ENCODE results near the gene TTLL5.

The TTLL5 gene

GRCh38 chr14:75970989-75971388 is 309.9 kb downstream of the TTLL5 start:
- no peak for ATAC-seq (replicated peaks; ENCODE audit: extremely low read depth, poor library complexity, severe bottlenecking)
- Mint-ChIP-seq H3K27me3 (no peaks in the 10 kb centered on the region), H3K9me3 (no peaks in the 10 kb centered on the region), H3K36me3 (ENCODE audit: insufficient read depth) (no peaks in the 10 kb centered on the region), H3K27ac (ENCODE audit: low read depth) (no peak overlapping the region), H3K4me1 (no peaks in the 10 kb centered on the region), H3K4me3 (no peak overlapping the region)
- no peak for DNase-seq (ENCODE audit: low spot score in 2 of 2)

GRCh38 chr14:75971509-75971908 is 310.5 kb downstream of the TTLL5 start:
- H3K36me3 Mint-ChIP-seq (ENCODE audit: insufficient read depth), result no peaks in the 10 kb centered on the region
- DNase-seq (ENCODE audit: low spot score in 2 of 2), result no peak
- H3K27ac Mint-ChIP-seq (ENCODE audit: low read depth), result no peak overlapping the region
- no peaks in the 10 kb centered on the region for H3K9me3 Mint-ChIP-seq
- no peak for ATAC-seq (replicated peaks; ENCODE audit: extremely low read depth, poor library complexity, severe bottlenecking)
- H3K27me3 Mint-ChIP-seq, result no peaks in the 10 kb centered on the region
- no peaks in the 10 kb centered on the region for H3K4me1 Mint-ChIP-seq
- H3K4me3 Mint-ChIP-seq, result no peak overlapping the region

GRCh38 chr14:75972801-75973421 is 311.9 kb downstream of the TTLL5 start:
- Mint-ChIP-seq H3K9me3 (no peaks in the 10 kb centered on the region), H3K4me1 (no peaks in the 10 kb centered on the region), H3K27me3 (no peaks in the 10 kb centered on the region), H3K36me3 (ENCODE audit: insufficient read depth) (no peaks in the 10 kb centered on the region), H3K27ac (ENCODE audit: low read depth) (no peak overlapping the region), H3K4me3 (no peak overlapping the region)
- no peak for ATAC-seq (replicated peaks; ENCODE audit: extremely low read depth, poor library complexity, severe bottlenecking)
- no peak for DNase-seq (ENCODE audit: low spot score in 2 of 2)

GRCh38 chr14:75976826-75977581 is 316.0 kb downstream of the TTLL5 start:
- H3K27me3 Mint-ChIP-seq, result no peaks in the 10 kb centered on the region
- peaks cover 3% of the 10 kb centered on the region for H3K36me3 Mint-ChIP-seq (ENCODE audit: insufficient read depth)
- H3K4me3 Mint-ChIP-seq, result no peak overlapping the region
- DNase-seq (ENCODE audit: low spot score in 2 of 2), result no peak
- no peak overlapping the region for H3K27ac Mint-ChIP-seq (ENCODE audit: low read depth)
- H3K9me3 Mint-ChIP-seq, result no peaks in the 10 kb centered on the region
- no peak for ATAC-seq (replicated peaks; ENCODE audit: extremely low read depth, poor library complexity, severe bottlenecking)
- H3K4me1 Mint-ChIP-seq, result peaks cover 36% of the 10 kb centered on the region

- Mint-ChIP-seq H3K27me3 (no peaks in the 10 kb centered on the region), H3K36me3 (ENCODE audit: insufficient read depth) (peaks cover 3% of the 10 kb centered on the region), H3K4me3 (no peak overlapping the region), H3K9me3 (no peaks in the 10 kb centered on the region), H3K4me1 (peaks cover 37% of the 10 kb centered on the region), H3K27ac (ENCODE audit: low read depth) (no peak overlapping the region)
- ATAC-seq (replicated peaks; ENCODE audit: extremely low read depth, poor library complexity, severe bottlenecking) (no peak), DNase-seq (ENCODE audit: low spot score in 2 of 2) (no peak)
These were observed 316.5 kb downstream of the TTLL5 start for GRCh38 chr14:75977582-75977943.

GRCh38 chr14:75978249-75978731 is 317.2 kb downstream of the TTLL5 start:
- peaks cover 6% of the 10 kb centered on the region for H3K36me3 Mint-ChIP-seq (ENCODE audit: insufficient read depth)
- H3K27ac Mint-ChIP-seq (ENCODE audit: low read depth), result peak overlapping the region; percentile 23
- no peaks in the 10 kb centered on the region for H3K9me3 Mint-ChIP-seq

GRCh38 chr14:75979071-75979571 is 318.1 kb downstream of the TTLL5 start:
- no peak for DNase-seq (ENCODE audit: low spot score in 2 of 2)
- ATAC-seq (replicated peaks; ENCODE audit: extremely low read depth, poor library complexity, severe bottlenecking), result no peak
- H3K27ac Mint-ChIP-seq (ENCODE audit: low read depth), result no peak overlapping the region
- peak overlapping the region; percentile 25 for H3K4me3 Mint-ChIP-seq
- H3K27me3 Mint-ChIP-seq, result no peaks in the 10 kb centered on the region
- peaks cover 37% of the 10 kb centered on the region for H3K4me1 Mint-ChIP-seq
- peaks cover 6% of the 10 kb centered on the region for H3K36me3 Mint-ChIP-seq (ENCODE audit: insufficient read depth)
- H3K9me3 Mint-ChIP-seq, result no peaks in the 10 kb centered on the region

More at GRCh38 chr14:75978249-75978731, 317.2 kb downstream of the TTLL5 start:
- Mint-ChIP-seq H3K4me3 (no peak overlapping the region), H3K27me3 (no peaks in the 10 kb centered on the region), H3K4me1 (peaks cover 37% of the 10 kb centered on the region)
- no peak for ATAC-seq (replicated peaks; ENCODE audit: extremely low read depth, poor library complexity, severe bottlenecking)
- DNase-seq (ENCODE audit: low spot score in 2 of 2), result no peak

- Mint-ChIP-seq H3K36me3 (ENCODE audit: insufficient read depth) (peaks cover 6% of the 10 kb centered on the region), H3K4me1 (peaks cover 37% of the 10 kb centered on the region), H3K4me3 (peak overlapping the region; percentile 25), H3K27me3 (no peaks in the 10 kb centered on the region), H3K27ac (ENCODE audit: low read depth) (peak overlapping the region; percentile 74), H3K9me3 (no peaks in the 10 kb centered on the region)
- no peak for DNase-seq (ENCODE audit: low spot score in 2 of 2)
- ATAC-seq (replicated peaks; ENCODE audit: extremely low read depth, poor library complexity, severe bottlenecking), result no peak
These were observed 318.9 kb downstream of the TTLL5 start for GRCh38 chr14:75979648-75980565.

- no peaks in the 10 kb centered on the region for H3K9me3 Mint-ChIP-seq
- no peak for DNase-seq (ENCODE audit: low spot score in 2 of 2)
- peaks cover 12% of the 10 kb centered on the region for H3K36me3 Mint-ChIP-seq (ENCODE audit: insufficient read depth)
- no peak for ATAC-seq (replicated peaks; ENCODE audit: extremely low read depth, poor library complexity, severe bottlenecking)
- peak overlapping the region; percentile 73 for H3K4me3 Mint-ChIP-seq
- peaks cover 44% of the 10 kb centered on the region for H3K4me1 Mint-ChIP-seq
- no peaks in the 10 kb centered on the region for H3K27me3 Mint-ChIP-seq
- peak overlapping the region; percentile 74 for H3K27ac Mint-ChIP-seq (ENCODE audit: low read depth)
These were observed 319.8 kb downstream of the TTLL5 start for GRCh38 chr14:75980856-75981255.

GRCh38 chr14:75981426-75982265 is 320.6 kb downstream of the TTLL5 start, which contains the start of gene TGFB3:
Gene TGFB3 (minus strand): TSS chr14:75981995. CDS start chr14:75980893, 1,102 bp downstream.
- peaks cover 52% of the 10 kb centered on the region for H3K4me1 Mint-ChIP-seq
- peak within 1 kb of the TSS; percentile 73 for H3K4me3 Mint-ChIP-seq
- H3K9me3 Mint-ChIP-seq, result no peaks in the 10 kb centered on the region
- DNase-seq (ENCODE audit: low spot score in 2 of 2), result peak in 1 of 2 donors; percentile 46
- no peaks in the 10 kb centered on the region for H3K27me3 Mint-ChIP-seq
- peaks cover 13% of the 10 kb centered on the region for H3K36me3 Mint-ChIP-seq (ENCODE audit: insufficient read depth)
- peak within 1 kb of the TSS; percentile 74 for H3K27ac Mint-ChIP-seq (ENCODE audit: low read depth)
- ATAC-seq (replicated peaks; ENCODE audit: extremely low read depth, poor library complexity, severe bottlenecking), result peak; percentile 58

GRCh38 chr14:75982266-75983018 is 321.4 kb downstream of the TTLL5 start:
- peaks cover 13% of the 10 kb centered on the region for H3K36me3 Mint-ChIP-seq (ENCODE audit: insufficient read depth)
- peak; percentile 61 for ATAC-seq (replicated peaks; ENCODE audit: extremely low read depth, poor library complexity, severe bottlenecking)
- H3K27me3 Mint-ChIP-seq, result no peaks in the 10 kb centered on the region
- peak overlapping the region; percentile 73 for H3K4me3 Mint-ChIP-seq
- peak; percentile 71 to 75 for DNase-seq (ENCODE audit: low spot score in 2 of 2)
- peak overlapping the region; percentile 74 for H3K27ac Mint-ChIP-seq (ENCODE audit: low read depth)
- no peaks in the 10 kb centered on the region for H3K9me3 Mint-ChIP-seq
- H3K4me1 Mint-ChIP-seq, result peaks cover 55% of the 10 kb centered on the region
